Measurements from ENCODE around the gene TMEM114. TPM values are rescaled to one million over a fixed set of nuclear protein-coding genes. Genes with fewer than 3 reads are reported as not detected.

The TMEM114 gene
- total RNA-seq, 1 experiment from 2014 or later, result not detected

DNA sequence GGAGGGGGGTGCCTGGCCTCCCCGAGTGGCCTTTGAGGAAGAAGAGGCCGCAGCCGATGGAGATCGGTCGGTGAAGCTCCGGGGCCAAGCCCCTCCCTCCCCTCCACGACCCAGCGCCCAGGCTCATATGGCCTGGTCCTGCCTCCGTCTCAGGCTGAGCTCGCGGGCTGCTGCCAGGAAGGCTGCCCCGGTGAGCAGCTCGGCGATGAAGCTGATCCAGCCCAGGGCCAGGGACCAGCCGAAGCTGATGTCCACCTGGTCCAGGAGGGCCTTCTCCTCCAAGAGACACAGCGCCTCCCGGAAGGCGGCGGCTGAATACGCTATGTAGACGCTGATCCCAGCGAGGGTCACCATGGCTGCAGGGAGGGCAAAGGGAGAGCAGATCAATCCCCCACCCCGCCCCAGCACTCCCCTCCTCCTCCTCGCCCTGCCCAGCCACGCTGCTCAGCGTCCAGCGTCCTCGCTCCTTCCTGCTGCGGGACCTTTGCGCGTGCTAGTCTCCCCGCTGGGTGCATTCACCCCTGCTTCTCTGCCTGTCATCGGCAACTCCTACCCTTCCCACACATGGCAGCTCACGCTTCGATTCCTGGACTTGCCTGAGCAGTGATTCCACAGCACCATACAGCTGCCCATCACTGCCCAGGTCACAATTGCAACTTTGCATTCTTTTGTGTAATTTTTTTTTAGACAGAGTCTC is 20.5 kb downstream of the TMEM114 start:
- Mint-ChIP-seq H3K27me3 (ENCODE audit: unreplicated experiment) (peaks cover under 1% of the 10 kb centered on the region), H3K4me1 (ENCODE audit: low read depth, unreplicated experiment) (peaks cover 30% of the 10 kb centered on the region), H3K9me3 (ENCODE audit: low read depth, unreplicated experiment) (no peaks in the 10 kb centered on the region), H3K36me3 (ENCODE audit: insufficient read depth, unreplicated experiment) (no peaks in the 10 kb centered on the region), H3K4me3 (ENCODE audit: low read depth, unreplicated experiment) (no peak overlapping the region), H3K27ac (ENCODE audit: unreplicated experiment) (no peak overlapping the region)
- intact Hi-C loops (cut with micrococcal nuclease; ENCODE audit: unreplicated experiment), result loop anchor here (2.0 kb wide), 1 partner anchor 311 kb away; no protein-coding TSS in a partner anchor
- no peak for TF ChIP-seq CTCF (IDR thresholded peaks at IDR 0.05; ENCODE audit: unreplicated experiment)
- no peak for DNase-seq
- CTCF ChIA-PET, result interaction anchor here (0.8 kb wide), 1 partner anchor 294 kb away, joined by 3 read pairs; no protein-coding TSS in a partner anchor
- no TSS peak for BruUV-seq (replicated peaks)

DNA sequence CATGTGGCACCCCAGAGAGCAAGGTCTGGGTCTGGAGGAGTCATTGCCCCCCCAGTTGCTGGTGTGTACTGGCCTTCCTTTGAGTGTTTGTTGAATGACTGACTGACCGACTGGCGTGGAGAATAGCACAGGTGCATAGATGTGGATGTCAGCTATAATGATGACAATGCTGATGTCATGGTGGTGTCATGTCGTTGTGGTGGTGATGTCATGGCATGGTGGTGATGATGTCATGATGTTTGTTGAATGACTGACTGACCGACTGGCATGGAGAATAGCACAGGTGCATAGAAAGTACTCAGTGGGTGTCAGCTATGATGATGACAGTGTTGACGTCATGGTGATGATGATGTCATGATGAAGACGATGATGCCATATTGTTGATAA is 22.1 kb downstream of the TMEM114 start:
- Mint-ChIP-seq H3K4me1 (ENCODE audit: low read depth, unreplicated experiment) (peaks cover 25% of the 10 kb centered on the region), H3K9me3 (ENCODE audit: low read depth, unreplicated experiment) (no peaks in the 10 kb centered on the region), H3K27ac (ENCODE audit: unreplicated experiment) (no peak overlapping the region), H3K36me3 (ENCODE audit: insufficient read depth, unreplicated experiment) (no peaks in the 10 kb centered on the region), H3K27me3 (ENCODE audit: unreplicated experiment) (no peaks in the 10 kb centered on the region), H3K4me3 (ENCODE audit: low read depth, unreplicated experiment) (no peak overlapping the region)
- no peak for TF ChIP-seq CTCF (IDR thresholded peaks at IDR 0.05; ENCODE audit: unreplicated experiment)
- no TSS peak for BruUV-seq (replicated peaks)
- DNase-seq, result no peak
- intact Hi-C loops (cut with micrococcal nuclease; ENCODE audit: unreplicated experiment), result no loop called here
- CTCF ChIA-PET, result no interaction called here

- Mint-ChIP-seq H3K27me3 (ENCODE audit: unreplicated experiment) (no peaks in the 10 kb centered on the region), H3K36me3 (ENCODE audit: insufficient read depth, unreplicated experiment) (no peaks in the 10 kb centered on the region), H3K4me3 (ENCODE audit: low read depth, unreplicated experiment) (no peak overlapping the region), H3K4me1 (ENCODE audit: low read depth, unreplicated experiment) (peaks cover 19% of the 10 kb centered on the region), H3K27ac (ENCODE audit: unreplicated experiment) (no peak overlapping the region), H3K9me3 (ENCODE audit: low read depth, unreplicated experiment) (no peaks in the 10 kb centered on the region)
- TF ChIP-seq CTCF (IDR thresholded peaks at IDR 0.05; ENCODE audit: unreplicated experiment), result peak; percentile 99
- CTCF ChIA-PET, result interaction anchor here (0.6 to 0.7 kb wide), 4 partner anchors 68 to 1864 kb away, joined by 4 read pairs; no protein-coding TSS in a partner anchor
- peak; percentile 88 for DNase-seq
- intact Hi-C loops (cut with micrococcal nuclease; ENCODE audit: unreplicated experiment), result loop anchor here (1.0 to 2.0 kb wide), 4 partner anchors 55 to 225 kb away; no protein-coding TSS in a partner anchor
- no TSS peak for BruUV-seq (replicated peaks)
Observed at GRCh38 chr16:8567355-8568230, 22.7 kb downstream of the TMEM114 start.

GRCh38 chr16:8565498-8565897 is 24.8 kb downstream of the TMEM114 start:
- no peak overlapping the region for H3K27ac Mint-ChIP-seq (ENCODE audit: unreplicated experiment)
- intact Hi-C loops (cut with micrococcal nuclease; ENCODE audit: unreplicated experiment), result no loop called here
- no TSS peak for BruUV-seq (replicated peaks)
- H3K36me3 Mint-ChIP-seq (ENCODE audit: insufficient read depth, unreplicated experiment), result no peaks in the 10 kb centered on the region
- no peaks in the 10 kb centered on the region for H3K27me3 Mint-ChIP-seq (ENCODE audit: unreplicated experiment)
- no peaks in the 10 kb centered on the region for H3K4me1 Mint-ChIP-seq (ENCODE audit: low read depth, unreplicated experiment)
- CTCF ChIA-PET, result interaction anchor here (0.6 to 1.0 kb wide), 3 partner anchors 28 to 1789 kb away, joined by 3 read pairs; no protein-coding TSS in a partner anchor
- H3K9me3 Mint-ChIP-seq (ENCODE audit: low read depth, unreplicated experiment), result no peaks in the 10 kb centered on the region
- H3K4me3 Mint-ChIP-seq (ENCODE audit: low read depth, unreplicated experiment), result no peak overlapping the region
- peak; percentile 35 for DNase-seq
- TF ChIP-seq CTCF (IDR thresholded peaks at IDR 0.05; ENCODE audit: unreplicated experiment), result no peak
